GM08714 (cell line): ENCODE results near the gene IL17RA.

Experiments
- H3K4me3 ChIP-seq: fragments of 200-500 bp; sonication (Bioruptor generic); 2 replicates; pipeline ENCODE4 v1.5.1; 2014; ENCODE audit warnings: mild to moderate bottlenecking, low read length, inconsistent platforms
- ZNF274 ChIP-seq: IDR thresholded peaks from 2 replicates; pipeline ENCODE4 v1.6.1; 2012; ENCODE audit warnings: mild to moderate bottlenecking, low read depth, low read length

IL17RA gene

DNA sequence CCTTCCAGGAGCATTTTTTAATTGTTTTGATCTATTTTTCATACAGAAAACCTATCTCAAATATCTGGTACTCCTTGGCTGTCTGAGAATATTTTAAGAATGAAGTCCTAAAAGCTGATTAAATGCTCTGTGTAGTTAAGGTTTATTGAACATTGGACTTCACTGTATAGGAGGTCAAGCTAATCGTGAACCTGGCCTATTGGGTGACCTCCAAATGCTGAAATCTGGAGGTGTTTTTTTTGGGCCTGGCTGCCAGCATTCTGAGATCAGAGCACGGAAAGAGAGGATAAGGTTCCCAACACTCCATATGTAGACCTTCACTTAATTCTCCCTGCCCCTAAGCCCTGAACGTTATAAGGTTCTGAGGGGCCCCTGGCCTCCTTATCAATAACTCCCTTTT is 8.3 kb downstream of the IL17RA start:
- TF ChIP-seq ZNF274, result no peak
- no peak overlapping the region for H3K4me3 ChIP-seq

DNA sequence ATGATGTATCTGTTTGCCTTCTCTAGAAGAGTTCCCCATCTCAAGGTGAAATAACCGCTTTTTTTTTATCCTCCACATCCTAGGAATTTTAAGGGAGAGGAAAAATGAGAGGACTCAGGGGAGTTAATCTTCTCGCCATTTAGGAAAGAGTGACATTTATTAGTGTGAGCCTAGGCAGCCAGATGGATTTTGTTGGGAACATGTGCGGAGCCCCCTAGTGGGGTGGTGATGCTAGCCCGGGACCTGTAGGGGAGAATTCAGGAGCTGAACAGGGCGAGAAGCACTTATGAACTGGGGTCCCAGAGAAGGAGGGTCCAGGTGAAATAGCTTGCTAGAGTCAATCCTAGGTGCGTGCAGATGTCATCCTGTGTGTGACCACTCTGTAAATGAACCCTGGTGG is 10.7 kb downstream of the IL17RA start:
- no peak overlapping the region for H3K4me3 ChIP-seq
- TF ChIP-seq ZNF274, result no peak

DNA sequence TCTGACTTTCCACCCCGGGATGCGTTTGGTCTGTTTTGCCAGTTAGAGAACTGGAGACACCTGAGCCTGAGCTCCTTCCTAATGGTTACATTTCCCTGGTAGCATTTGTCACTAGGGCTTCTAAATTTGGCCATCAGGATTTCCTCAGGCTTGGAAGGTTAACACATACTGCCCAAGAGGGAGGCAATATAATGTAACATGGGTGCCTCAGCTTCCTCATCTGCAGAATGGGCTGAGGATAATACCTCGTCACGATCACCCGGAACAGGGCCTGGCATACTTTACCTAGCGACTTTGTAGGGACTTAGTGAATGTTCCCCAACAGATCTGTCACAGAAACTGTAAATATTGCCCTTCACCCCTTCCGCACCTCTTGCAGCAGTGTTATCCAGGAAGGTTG is 11.3 kb downstream of the IL17RA start:
- no peak for TF ChIP-seq ZNF274
- H3K4me3 ChIP-seq, result no peak overlapping the region

DNA sequence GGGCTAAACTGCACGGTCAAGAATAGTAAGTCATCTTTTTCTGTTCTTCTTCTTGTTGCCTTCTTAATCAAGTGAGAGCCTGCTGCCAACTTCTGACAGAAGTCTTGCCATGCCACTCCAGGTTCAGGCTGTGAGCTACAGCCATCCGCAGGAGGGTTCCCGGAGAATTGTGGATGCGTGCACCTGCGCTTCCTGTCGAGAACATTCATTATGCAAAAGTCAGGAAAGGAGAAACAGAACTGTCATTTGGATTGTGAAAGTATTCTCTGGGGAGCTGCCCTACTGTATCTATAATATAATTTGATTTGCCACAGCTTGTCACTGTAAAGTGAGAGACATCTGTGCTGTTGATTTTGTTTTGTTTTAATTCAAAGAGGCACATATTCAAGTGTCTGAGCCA is 12.3 kb downstream of the IL17RA start:
- H3K4me3 ChIP-seq, result no peak overlapping the region
- TF ChIP-seq ZNF274, result no peak

DNA sequence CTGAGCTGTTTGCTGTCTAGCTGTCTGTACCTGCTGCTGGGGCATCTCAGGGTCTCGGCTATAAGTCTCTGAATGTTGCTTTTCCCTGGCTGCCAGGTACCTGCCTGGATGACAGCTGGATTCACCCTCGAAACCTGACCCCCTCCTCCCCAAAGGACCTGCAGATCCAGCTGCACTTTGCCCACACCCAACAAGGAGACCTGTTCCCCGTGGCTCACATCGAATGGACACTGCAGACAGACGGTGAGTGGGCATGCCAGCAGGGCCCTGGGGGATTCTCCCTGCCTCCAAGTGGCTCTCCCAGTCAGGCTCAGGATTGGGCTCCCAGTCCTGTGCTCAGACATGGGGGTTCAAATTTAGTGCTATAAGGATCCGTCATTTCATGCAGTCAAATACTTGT is 12.9 kb downstream of the IL17RA start:
- H3K4me3 ChIP-seq, result no peak overlapping the region

DNA sequence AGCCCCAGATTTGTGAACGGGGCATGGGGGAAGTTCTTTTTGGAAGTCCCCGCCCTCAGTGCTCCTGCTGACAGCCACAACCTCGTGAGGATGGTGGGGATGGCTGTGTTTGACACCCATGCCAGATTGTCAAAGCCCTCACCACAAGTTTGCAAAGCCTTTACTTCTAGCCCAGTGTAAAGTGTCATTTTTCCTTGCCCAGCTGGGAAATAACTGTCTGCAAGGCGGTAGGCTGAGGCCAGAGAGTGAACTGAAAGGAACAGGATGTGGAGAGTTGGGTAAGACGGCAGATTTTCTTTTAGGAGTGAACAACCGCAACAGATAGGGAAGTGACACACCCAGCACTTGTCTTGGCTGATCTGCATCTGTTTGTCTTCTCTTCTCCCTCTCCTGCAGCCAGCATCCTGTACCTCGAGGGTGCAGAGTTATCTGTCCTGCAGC is 13.6 kb downstream of the IL17RA start:
- no peak for TF ChIP-seq ZNF274
- H3K4me3 ChIP-seq, result no peak overlapping the region

More for the DNA sequence above, 12.9 kb downstream of the IL17RA start:
- no peak for TF ChIP-seq ZNF274

DNA sequence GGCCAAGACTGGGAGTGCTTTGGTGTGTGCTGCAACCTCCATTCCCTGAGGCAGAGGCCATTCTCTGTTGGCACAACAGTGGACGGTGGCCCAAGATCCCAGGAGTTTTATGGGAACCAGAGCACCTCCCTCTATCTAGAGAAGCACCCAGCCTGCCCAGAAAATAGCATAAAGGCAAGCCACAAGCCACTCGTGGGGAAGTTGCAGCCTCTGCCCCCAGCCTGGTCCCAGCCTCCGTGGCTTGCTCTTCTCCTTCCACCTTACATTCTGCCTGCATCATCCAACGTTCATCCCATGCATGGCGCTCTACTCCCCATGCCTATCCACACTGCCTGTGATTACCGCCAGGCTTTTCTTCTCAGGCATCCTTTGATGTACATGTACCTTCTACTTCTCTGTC is 15.8 kb downstream of the IL17RA start:
- H3K4me3 ChIP-seq, result no peak overlapping the region

DNA sequence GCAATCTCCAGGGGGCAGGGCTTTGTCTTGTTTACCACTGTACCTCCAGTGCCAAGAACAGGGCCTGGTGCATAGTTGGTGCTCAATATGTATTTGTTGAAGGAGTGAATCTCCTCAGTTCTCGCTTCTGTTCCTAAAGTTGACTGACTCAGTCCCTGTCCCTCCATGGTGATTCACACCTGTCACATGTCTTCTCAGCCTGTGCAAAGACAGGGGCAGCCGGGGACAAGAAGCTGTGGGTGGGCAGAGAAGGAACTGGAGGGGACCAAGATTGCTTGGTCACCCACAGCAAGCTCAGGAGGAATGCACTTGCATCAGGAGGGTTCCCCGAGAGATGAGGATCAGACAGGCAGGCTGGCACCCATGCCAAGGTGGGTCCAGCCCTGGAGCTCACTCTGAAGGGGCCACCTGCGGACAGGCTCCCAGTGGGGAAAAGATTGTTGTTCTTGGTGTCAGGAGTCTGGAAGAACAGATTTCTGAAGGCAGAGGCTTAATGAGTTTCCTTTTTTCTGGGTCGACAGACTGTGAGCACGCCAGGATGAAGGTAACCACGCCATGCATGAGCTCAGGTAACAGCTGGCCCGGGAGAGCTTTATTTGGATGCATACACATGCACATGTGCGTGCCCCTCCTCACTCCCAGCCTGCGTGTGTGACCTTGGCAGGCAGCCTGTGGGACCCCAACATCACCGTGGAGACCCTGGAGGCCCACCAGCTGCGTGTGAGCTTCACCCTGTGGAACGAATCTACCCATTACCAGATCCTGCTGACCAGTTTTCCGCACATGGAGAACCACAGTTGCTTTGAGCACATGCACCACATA is 16.9 kb downstream of the IL17RA start:
- H3K4me3 ChIP-seq, result no peak overlapping the region
- no peak for TF ChIP-seq ZNF274

More for the DNA sequence above, 15.8 kb downstream of the IL17RA start:
- TF ChIP-seq ZNF274, result no peak

DNA sequence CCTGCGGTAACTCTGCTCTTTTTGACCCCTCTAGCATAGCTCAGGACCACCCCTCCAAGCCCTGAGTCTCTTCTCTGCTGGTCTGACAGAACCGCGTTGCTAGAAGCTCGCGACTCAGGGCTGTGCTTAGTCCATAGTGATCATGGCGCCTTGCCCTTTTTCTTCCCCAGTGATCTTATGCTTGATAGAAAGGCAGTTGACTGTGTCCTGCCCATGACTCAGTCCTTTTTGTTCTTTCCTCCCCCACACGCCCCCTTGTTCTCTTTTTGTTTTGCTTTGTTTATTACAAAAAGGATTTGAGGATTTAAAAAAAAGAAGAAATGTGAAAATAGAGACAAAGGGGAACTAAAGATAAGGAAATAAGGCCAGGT is 17.5 kb downstream of the IL17RA start:
- no peak overlapping the region for H3K4me3 ChIP-seq
- no peak for TF ChIP-seq ZNF274

DNA sequence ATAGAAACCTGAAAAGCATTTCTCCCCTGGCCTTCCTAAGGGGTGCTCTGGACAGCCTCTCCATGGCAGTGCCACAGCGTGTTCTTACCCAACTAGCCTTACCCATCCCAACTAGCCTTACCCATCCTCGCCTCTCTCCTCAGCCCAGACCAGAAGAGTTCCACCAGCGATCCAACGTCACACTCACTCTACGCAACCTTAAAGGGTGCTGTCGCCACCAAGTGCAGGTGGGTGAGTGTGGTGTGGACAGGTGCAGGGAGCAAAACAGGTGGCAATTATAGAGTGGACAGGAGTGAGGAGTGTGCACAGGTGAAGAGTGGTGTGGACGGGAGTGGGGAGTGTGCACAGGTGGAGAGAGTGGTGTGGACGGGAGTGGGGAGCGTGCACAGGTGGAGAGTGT is 18.6 kb downstream of the IL17RA start:
- H3K4me3 ChIP-seq, result no peak overlapping the region
- no peak for TF ChIP-seq ZNF274

DNA sequence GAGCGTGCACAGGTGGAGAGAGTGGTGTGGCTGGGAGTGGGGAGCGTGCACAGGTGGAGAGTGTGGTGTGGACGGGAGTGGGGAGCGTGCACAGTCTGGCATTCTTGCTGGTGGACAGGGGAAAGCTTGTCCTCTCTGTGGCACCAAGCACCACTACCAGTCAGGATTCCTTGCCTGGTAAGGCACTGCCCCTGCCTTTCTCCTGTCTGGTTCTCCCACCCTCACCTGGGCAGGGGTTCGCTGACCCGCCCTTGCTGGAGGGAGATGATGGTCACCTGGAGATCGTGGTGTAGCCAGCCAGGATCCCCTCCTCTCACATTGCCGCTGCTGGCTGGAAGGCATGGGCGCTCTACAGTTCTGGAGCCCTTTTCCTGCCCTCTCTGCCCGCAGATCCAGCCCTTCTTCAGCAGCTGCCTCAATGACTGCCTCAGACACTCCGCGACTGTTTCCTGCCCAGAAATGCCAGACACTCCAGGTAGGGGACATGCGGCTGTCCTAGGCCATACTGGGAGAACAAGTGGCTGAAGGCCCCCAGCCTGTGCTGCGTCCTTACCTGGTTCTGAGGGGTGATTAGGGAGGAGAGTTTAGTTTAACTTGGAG is 19.6 kb downstream of the IL17RA start:
- H3K4me3 ChIP-seq, result no peak overlapping the region
- TF ChIP-seq ZNF274, result no peak

DNA sequence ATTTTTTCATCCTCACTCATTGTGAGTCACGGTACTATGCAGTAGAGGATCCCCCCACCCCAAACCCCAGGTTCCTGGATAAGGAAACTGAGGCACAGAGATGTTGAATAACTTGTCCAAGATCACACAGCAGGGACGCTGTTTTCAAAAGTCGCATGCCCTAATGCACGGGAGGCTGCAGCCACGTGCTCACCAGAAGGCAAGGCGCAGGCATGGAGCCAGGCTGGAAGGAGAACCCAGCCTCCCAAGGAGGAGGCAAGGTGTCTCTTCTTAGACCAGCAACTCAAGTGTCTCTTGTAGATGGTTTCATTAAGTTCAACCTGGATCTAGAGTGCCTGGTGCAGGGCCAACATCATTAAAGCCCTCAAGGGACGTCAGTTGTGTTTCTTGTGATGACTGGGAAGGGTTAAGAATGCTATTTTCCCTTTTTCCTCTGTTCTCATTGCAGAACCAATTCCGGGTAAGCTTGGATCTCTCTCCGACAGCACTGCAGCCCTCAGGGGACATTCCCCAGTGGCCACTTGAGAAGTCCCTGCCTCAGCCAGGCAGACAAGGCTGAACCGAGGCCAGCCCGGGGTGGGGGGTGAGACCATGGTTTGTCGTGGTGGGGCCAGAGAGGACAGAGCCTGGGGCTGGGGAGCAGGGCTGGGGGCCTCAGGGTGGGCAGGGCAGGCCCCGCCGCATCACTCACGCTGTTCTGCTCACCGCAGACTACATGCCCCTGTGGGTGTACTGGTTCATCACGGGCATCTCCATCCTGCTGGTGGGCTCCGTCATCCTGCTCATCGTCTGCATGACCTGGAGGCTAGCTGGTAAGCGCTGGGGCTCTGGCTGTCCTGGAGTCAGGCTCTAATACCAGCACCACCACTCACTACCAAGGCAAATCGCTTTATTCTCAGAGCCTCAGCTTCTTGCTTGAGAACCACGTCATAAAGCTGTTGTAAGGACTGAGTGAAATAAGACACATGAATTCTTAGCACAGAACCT is 20.6 kb downstream of the IL17RA start:
- H3K4me3 ChIP-seq, result no peak overlapping the region
- TF ChIP-seq ZNF274, result no peak

DNA sequence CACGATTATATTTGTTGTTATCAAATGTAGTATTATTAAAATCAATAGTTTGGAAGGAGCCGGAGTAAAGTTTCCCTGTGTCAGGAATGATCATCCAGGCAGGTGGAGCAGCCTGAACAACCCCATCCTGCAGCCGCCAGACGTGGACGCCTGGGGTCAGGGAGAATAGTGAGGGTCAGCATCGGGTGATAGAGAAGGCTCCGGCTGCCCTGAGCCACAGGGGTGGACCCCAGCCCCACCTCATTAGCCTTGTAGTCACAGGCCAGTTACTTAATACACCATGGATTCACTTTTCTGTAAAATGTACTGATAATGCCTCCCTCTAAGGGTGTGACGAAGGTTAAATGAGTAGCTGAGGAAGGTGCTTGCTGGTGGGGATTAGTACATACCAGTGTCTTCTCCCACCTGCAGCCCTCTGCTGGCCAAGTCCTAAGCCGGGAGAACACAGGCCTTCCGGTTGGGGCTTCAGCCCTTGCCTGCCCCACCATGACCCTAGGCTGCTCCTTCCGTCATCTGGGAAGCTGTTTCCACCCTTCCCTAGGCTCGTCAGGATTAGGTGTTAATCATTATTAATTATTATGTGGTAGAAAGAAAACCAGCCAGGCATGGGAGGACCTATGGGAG is 21.5 kb downstream of the IL17RA start:
- H3K4me3 ChIP-seq, result no peak overlapping the region
- TF ChIP-seq ZNF274, result no peak
